GM19025 (cell line): ENCODE data around the gene IRX2.

Experiments
- ATAC-seq: cut with Tn5 transposase; IDR thresholded peaks from one replicate; pipeline ENCODE4 v1.9.1; 2021; ENCODE audit warnings: mild to moderate bottlenecking, low read depth, moderate library complexity; ENCODE audit not compliant: unreplicated experiment

The IRX2 gene

DNA sequence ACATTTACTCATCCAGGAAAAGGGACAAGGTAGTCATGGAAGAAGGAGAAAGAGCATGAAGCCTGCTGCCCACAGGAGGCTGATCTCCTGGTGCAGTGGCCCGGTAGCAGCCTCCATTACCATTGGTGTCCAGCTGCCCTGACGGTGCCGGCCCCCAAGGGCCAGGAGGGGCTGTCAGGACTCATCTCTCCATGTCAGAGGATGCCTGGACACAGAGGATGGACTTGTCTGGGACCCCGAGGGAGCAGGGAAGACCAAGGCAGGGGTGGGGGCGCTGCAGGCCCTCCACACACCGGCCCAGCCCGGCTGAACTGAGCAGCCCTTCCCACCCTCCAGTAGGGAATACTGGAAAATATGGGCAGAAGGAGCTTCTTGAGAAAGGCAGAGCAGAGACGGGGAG lies 52.2 kb downstream of the IRX2 start:
- no peak for ATAC-seq

DNA sequence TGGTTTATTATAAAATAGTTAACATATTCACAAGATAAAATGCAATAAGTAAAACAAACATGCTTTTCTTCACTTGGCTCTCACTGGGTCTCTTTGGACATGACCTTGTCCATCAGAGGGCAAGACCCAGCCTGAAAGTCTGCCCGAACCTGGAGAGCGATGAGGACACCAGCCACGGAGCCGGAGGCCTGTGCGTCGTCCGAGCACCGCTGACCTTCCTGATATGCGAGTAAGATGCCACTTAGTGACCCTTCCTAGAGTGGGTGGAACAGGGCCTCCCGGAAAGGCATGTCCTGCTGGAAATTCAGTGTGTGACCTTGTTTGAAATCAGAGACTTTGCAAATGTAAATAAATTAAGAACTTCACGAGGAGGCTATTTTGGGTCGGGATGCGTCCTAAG lies 52.9 kb downstream of the IRX2 start:
- ATAC-seq: no peak

- no peak for ATAC-seq
Observed at GRCh38 chr5:2697446-2698200, 53.9 kb downstream of the IRX2 start.

- no peak for ATAC-seq
Observed at GRCh38 chr5:2697041-2697440, 54.4 kb downstream of the IRX2 start.
